DMS114 treated with DMSO at 0.1 percent for 48 hours (cell line): Measurements from ENCODE around the gene RHEB.
A peak's percentile ranks its signal among the peaks of the same experiment; 100 is the strongest.

Experiments
- DNase-seq: peaks from one replicate; lab custom pipeline; 2025; ENCODE audit not compliant: unreplicated experiment; lab: John Stamatoyannopoulos, UW

RHEB gene, protein sequence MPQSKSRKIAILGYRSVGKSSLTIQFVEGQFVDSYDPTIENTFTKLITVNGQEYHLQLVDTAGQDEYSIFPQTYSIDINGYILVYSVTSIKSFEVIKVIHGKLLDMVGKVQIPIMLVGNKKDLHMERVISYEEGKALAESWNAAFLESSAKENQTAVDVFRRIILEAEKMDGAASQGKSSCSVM

DNA sequence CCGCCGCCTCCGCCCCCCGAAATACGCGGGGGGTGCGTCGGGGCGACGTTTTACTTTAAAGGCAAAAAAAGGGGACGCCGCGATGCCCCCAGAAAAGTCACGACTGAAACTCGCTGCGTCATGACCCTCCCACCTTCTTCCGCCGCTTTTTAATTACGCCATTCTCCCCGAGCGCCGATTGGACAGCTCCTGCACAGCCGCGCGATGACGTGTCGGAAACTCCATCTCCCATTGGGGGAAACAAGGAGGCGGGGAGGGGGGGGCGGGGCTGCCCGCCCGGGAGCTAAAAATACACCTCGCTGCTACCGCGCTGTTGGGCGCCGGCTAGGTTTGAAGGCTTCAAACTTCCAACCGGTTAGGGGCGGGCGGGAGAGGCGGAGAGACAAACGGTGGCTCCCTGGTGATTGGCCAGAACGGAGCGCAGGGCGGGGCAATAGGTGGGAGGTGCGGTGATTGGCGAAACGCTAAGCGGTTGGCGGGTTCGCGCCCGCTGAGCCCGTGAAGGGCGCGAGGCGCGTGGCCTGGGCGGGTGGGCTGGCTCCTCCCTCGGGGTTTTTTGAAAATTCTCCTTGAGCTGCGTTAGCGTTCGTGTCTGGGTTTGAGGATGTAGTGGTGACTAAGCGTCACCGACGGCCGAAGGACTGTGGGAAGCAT is at the start of gene RHEB:
Gene RHEB, minus strand, starts transcription at position 131 of the 654 bp plus-strand sequence. CDS start 384 bp downstream, outside the sequence.
- DNase-seq: peak; percentile 96

DNA sequence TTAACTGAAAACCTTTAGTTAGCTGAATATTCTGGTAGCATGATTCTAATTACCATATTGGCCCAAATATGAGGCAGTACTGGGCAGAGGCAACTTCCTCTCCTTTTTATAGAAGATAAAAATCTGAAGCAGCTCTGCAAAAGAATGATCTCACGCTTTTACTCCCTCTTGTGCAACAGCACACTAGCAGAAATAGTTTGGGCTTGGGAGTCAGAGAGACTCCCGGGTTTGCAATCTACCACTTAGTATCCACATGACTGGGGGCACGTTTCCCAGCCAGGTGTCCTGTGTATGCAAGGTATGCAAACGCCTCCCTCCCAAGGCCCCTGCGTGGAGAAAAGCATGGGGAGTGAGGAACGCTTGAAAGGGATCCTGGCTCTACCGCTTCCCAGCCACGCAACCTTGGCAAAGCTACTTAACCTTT is 47.2 kb upstream of the RHEB start:
- no peak for DNase-seq

DNA sequence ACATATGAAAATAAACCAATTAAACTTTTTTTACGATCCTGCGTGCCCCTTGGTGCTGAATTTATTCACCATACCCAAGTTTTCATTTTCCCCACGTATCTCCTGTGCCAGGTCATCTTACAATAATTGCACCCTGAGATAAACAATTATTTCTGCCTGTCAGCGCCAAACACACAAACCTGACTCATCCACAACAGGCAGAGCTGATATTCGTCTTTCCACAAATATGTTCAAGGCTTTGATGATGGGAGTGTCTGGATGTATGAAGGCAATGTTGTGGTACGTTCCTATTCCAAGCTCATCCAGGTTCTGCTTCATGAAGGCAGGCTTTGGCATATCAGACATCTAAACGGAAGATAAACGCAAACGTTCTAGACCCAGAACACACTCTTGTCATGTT is 45.8 kb upstream of the RHEB start:
- DNase-seq: no peak

GRCh38 chr7:151560243-151560642 is 40.5 kb upstream of the RHEB start:
- DNase-seq: no peak

GRCh38 chr7:151559557-151560183 is 40.0 kb upstream of the RHEB start:
- no peak for DNase-seq

- no peak for DNase-seq
Measured at GRCh38 chr7:151558575-151558974, 38.9 kb upstream of the RHEB start.

GRCh38 chr7:151556592-151556991 is 36.9 kb upstream of the RHEB start:
- DNase-seq: no peak

- no peak for DNase-seq
Measured at GRCh38 chr7:151553356-151553755, 33.7 kb upstream of the RHEB start.

DNA sequence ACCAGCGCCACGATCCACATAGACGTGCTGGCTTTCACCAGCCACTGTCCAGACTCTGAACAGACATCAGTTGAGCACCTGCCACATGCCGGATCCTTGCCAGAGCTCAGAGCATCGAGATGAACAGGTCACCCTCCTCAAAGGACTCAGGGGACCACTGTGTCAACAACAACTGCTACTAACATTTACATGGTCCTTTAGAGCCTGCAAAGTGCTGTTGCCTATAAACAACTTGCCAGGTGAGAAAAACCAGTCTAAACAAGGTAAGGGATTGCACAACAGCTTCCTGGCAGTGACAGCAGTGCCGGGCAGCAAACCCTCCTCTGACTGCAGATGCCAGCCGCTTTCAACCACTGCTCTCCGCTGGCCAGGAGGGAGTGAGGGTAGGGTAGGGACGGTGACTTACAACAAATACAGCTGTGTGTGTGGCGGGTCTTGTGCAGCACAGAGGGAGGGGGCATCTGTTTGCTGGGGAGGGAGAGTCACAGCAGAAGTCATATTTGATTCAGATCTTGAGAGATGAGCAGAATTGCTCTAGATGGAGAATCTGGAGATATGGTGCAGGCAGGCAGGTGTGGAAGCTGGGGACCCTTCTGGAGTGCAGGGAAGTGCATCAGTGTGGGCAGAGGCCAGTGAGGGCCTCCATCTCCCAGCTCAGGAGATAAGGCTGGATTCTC is 32.8 kb upstream of the RHEB start:
- DNase-seq: no peak

DNA sequence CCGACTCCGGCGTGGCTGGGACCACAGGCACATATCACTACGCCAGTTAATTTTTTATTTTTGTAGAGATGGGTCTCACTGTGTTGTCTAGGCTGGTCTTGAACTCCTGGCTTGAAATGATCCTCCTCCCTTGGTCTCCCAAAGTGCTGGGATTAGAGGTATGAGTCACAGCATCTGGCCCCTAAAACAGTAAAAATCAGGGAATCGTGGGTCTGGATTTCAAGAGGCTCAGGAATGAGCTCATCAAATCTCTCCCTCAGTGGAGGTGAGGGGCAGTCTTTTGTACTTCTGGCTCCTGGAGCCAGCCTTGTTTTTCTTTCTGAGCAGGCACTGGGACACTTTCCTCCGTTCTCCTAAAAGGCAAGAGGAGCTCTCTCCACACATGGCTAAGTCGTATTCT is 32.1 kb upstream of the RHEB start:
- DNase-seq: no peak

GRCh38 chr7:151550656-151551286 is 31.1 kb upstream of the RHEB start:
- no peak for DNase-seq

- DNase-seq: no peak
Measured at GRCh38 chr7:151549644-151550043, 29.9 kb upstream of the RHEB start.

DNA sequence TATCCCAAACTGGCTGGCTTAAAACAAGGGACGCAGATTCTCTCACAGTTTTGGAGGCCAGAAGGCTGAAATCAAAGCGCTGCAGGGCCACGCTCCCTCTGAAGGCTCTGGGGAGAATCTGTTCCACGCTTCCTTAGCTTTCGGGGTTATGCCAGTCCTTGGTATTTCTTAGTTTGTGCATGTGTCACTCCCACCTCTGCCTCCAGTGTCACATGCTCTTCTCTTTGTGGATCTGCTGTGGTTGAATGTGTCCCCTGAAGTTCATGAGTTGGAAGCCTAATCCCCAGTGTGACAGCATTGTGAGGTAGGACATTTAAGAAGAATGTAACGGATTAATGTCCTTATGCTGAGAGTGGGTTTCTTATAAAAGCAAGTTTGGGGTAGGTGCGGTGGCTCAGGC is 29.4 kb upstream of the RHEB start:
- no peak for DNase-seq

GRCh38 chr7:151544183-151544582 is 24.5 kb upstream of the RHEB start:
- no peak for DNase-seq

DNA sequence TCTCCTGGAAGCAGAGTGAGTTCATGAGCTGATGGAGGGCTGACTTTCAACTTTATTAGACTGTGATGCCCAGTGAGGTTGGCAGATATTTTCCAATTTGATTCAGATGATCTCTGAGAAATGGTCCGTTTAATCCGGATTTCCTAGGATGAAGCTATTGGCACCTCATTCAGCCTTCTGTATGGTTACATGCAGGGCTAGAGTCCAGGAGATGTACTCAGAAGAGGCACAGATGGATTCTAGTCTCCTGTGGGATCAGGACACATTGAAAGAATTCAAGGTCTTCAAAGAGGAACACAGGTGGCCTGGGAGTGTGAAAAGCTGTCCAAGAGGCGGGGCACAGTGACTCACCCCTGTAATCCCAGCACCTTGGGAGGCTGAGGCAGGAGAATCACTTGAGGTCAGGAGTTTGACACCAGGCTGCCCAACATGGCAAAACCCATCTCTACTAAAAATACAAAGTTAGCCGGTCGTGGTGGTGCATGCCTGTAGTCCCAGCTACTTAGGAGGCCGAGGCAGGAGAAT is 23.0 kb upstream of the RHEB start:
- no peak for DNase-seq

GRCh38 chr7:151541709-151542499 is 22.2 kb upstream of the RHEB start:
- DNase-seq: no peak

DNA sequence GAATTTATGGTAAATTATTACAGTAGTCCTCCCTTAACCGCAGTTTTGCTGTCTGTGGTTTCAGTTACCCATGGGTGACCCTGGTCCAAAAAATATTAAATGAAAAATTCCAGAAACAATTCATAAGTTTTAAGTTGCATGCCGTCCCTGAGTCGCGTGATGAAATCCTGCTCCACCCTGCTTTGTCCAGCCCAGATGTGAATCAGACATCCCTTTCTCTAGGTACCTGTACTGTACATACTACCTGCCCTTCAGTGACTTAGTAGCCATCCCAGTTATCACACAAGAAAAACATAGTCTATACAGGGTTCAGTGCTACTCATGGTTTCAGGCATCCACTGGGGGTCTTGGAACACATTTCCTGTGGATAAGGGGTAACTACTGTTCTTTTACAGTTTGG is 20.5 kb upstream of the RHEB start:
- no peak for DNase-seq

GRCh38 chr7:151539088-151539671 is 19.5 kb upstream of the RHEB start:
- no peak for DNase-seq

GRCh38 chr7:151537818-151538561 is 18.3 kb upstream of the RHEB start:
- DNase-seq: no peak
